Gastroesophageal sphincter (tissue), 3 donors: ENCODE measurements around the gene NR2C2.

ENCODE experiments used
- EP300 ChIP-seq: sonication (generic); formaldehyde crosslinking; IDR thresholded peaks from one replicate; pipeline ENCODE4 v1.6.1; 2017; ENCODE audit warnings: antibody characterized with exemption, mild to moderate bottlenecking
- POLR2AphosphoS5 ChIP-seq: sonication (generic); formaldehyde crosslinking; IDR thresholded peaks from one replicate; pipeline ENCODE4 v1.6.1; 2017; ENCODE audit warnings: antibody characterized with exemption
- TF ChIP-seq, protein P1 (sequence below), 4 experiments: fragments of 200-600 bp in 2 of 4; fragments of 450-650 bp in 2 of 4; sonication (generic) in 1 of 4; IDR thresholded peaks; one replicate each; pipeline ENCODE4 v1.5.1; 2017 to 2019; ENCODE audit warnings: antibody characterized with exemption in 4 of 4, mild to moderate bottlenecking in 2 of 4, moderate library complexity in 2 of 4

DNA sequence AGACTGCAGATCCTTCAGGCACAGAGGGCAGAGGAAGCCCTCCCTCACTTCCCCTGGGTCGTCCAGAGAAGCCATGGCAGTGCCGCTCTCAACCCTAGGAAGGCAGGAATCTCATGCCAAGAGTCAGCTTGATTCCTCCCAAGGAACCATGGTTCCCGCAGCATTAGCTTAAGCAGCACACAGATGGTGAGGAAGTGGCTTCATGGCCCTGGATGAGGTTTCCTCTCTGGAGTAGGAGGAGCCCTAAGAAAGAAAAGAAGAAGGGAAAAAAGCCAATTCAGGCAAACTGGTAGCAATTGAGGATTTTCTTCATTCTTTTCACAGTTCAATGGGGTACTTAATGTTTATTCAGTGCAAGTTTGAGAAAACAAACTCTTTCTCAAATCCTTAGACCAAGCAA, 148.7 kb downstream of the NR2C2 start:
- TF ChIP-seq POLR2AphosphoS5 (no peak), EP300 (no peak)
- TF ChIP-seq, protein P1, sequence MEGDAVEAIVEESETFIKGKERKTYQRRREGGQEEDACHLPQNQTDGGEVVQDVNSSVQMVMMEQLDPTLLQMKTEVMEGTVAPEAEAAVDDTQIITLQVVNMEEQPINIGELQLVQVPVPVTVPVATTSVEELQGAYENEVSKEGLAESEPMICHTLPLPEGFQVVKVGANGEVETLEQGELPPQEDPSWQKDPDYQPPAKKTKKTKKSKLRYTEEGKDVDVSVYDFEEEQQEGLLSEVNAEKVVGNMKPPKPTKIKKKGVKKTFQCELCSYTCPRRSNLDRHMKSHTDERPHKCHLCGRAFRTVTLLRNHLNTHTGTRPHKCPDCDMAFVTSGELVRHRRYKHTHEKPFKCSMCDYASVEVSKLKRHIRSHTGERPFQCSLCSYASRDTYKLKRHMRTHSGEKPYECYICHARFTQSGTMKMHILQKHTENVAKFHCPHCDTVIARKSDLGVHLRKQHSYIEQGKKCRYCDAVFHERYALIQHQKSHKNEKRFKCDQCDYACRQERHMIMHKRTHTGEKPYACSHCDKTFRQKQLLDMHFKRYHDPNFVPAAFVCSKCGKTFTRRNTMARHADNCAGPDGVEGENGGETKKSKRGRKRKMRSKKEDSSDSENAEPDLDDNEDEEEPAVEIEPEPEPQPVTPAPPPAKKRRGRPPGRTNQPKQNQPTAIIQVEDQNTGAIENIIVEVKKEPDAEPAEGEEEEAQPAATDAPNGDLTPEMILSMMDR (IDR thresholded peaks at IDR 0.05): no peak
